Loucy (cell line): Measurements from ENCODE around the gene STRIP2.

Experiments
- H2AFZ ChIP-seq: fragments of 200-600 bp; sonication (generic); 2 replicates; pipeline ENCODE4 v1.6.0; 2016; ENCODE audit warnings: antibody characterized with exemption, mild to moderate bottlenecking, low read length, moderate library complexity
- H3F3A ChIP-seq: fragments of 200-600 bp; 2 replicates; pipeline ENCODE4 v1.6.0; 2016; ENCODE audit warnings: antibody characterized with exemption, low read depth, mild to moderate bottlenecking
- H3K27me3 ChIP-seq: fragments of 200-600 bp; sonication (generic); 2 replicates; pipeline ENCODE4 v1.6.1; 2014; ENCODE audit warnings: low read length, mild to moderate bottlenecking; ENCODE audit not compliant: insufficient read depth, poor library complexity, severe bottlenecking
- H3K36me3 ChIP-seq: fragments of 200-600 bp; sonication (generic); 2 replicates; pipeline ENCODE4 v1.6.1; 2016; ENCODE audit warnings: low read length; ENCODE audit not compliant: insufficient read depth
- H3K4me1 ChIP-seq: fragments of 200-600 bp; sonication (generic); 2 replicates; pipeline ENCODE4 v1.5.1; 2014; ENCODE audit warnings: low read length, mild to moderate bottlenecking; ENCODE audit not compliant: insufficient read depth, poor library complexity, severe bottlenecking
- H3K4me2 ChIP-seq: fragments of 200-600 bp; sonication (generic); 2 replicates; pipeline ENCODE4 v1.6.0; 2014; ENCODE audit warnings: antibody characterized with exemption, low read length, low read depth, mild to moderate bottlenecking; ENCODE audit not compliant: poor library complexity, severe bottlenecking
- H3K4me3 ChIP-seq: fragments of 200-600 bp; sonication (generic); 2 replicates; pipeline ENCODE4 v1.5.1; 2014; ENCODE audit warnings: low read length, mild to moderate bottlenecking, mixed read lengths; ENCODE audit not compliant: poor library complexity, severe bottlenecking
- H3K79me2 ChIP-seq: fragments of 200-600 bp; sonication (generic); 2 replicates; pipeline ENCODE4 v1.6.1; 2014; ENCODE audit warnings: low read length; ENCODE audit not compliant: insufficient read depth
- H3K9ac ChIP-seq: fragments of 200-600 bp; sonication (generic); 2 replicates; pipeline ENCODE4 v1.6.0; 2014; ENCODE audit warnings: mild to moderate bottlenecking, low read depth, low read length, moderate library complexity; ENCODE audit not compliant: poor library complexity, severe bottlenecking
- H3K9me2 ChIP-seq: fragments of 200-600 bp; sonication (generic); replicated peaks from 2 replicates; pipeline ENCODE4 v1.6.1; 2016; ENCODE audit warnings: low read depth, low read length, mixed read lengths
- H3K9me3 ChIP-seq: fragments of 200-600 bp; sonication (generic); 2 replicates; pipeline ENCODE4 v1.6.1; 2014; ENCODE audit warnings: mild to moderate bottlenecking, antibody characterized with exemption, low read length, low read depth; ENCODE audit not compliant: insufficient read depth
- H4K20me1 ChIP-seq: fragments of 200-600 bp; sonication (generic); 2 replicates; pipeline ENCODE4 v1.6.0; 2014; ENCODE audit warnings: antibody characterized with exemption, low read length, mild to moderate bottlenecking; ENCODE audit not compliant: insufficient read depth, poor library complexity, severe bottlenecking
- EZH2phosphoT487 ChIP-seq: fragments of 200-600 bp; IDR thresholded peaks from 2 replicates; pipeline ENCODE4 v1.6.1; 2018; ENCODE audit warnings: antibody characterized with exemption, mild to moderate bottlenecking, moderate library complexity, borderline replicate concordance
- TF ChIP-seq, protein P1 (sequence below): fragments of 200-600 bp; sonication (generic); conservative IDR thresholded peaks from 2 replicates; pipeline ENCODE4 v1.5.1; 2014; ENCODE audit warnings: mild to moderate bottlenecking, antibody characterized with exemption, low read length

Gene STRIP2

GRCh38 chr7:129454249-129454551 lies 20.0 kb downstream of the STRIP2 start:
- Histone ChIP-seq H3K27me3 (no peaks in the 10 kb centered on the region), H3K4me1 (no peaks in the 10 kb centered on the region), H3F3A (no peaks in the 10 kb centered on the region), H2AFZ (no peak overlapping the region), H3K9me3 (no peaks in the 10 kb centered on the region), H3K9me2 (no peaks in the 10 kb centered on the region), H3K4me2 (no peak overlapping the region), H4K20me1 (no peaks in the 10 kb centered on the region), H3K36me3 (peaks cover 2% of the 10 kb centered on the region; the same call in 1 of the 2 replicates), H3K79me2 (no peaks in the 10 kb centered on the region), H3K9ac (no peak overlapping the region), H3K4me3 (no peak overlapping the region)
- no peak for TF ChIP-seq EZH2phosphoT487

- Histone ChIP-seq H3K36me3 (peaks cover 4% of the 10 kb centered on the region; the same call in 1 of the 2 replicates), H3K79me2 (no peaks in the 10 kb centered on the region)
- TF ChIP-seq, protein P1, sequence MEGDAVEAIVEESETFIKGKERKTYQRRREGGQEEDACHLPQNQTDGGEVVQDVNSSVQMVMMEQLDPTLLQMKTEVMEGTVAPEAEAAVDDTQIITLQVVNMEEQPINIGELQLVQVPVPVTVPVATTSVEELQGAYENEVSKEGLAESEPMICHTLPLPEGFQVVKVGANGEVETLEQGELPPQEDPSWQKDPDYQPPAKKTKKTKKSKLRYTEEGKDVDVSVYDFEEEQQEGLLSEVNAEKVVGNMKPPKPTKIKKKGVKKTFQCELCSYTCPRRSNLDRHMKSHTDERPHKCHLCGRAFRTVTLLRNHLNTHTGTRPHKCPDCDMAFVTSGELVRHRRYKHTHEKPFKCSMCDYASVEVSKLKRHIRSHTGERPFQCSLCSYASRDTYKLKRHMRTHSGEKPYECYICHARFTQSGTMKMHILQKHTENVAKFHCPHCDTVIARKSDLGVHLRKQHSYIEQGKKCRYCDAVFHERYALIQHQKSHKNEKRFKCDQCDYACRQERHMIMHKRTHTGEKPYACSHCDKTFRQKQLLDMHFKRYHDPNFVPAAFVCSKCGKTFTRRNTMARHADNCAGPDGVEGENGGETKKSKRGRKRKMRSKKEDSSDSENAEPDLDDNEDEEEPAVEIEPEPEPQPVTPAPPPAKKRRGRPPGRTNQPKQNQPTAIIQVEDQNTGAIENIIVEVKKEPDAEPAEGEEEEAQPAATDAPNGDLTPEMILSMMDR: no peak
- TF ChIP-seq EZH2phosphoT487: no peak
These were observed 22.2 kb downstream of the STRIP2 start for GRCh38 chr7:129456421-129456820.

GRCh38 chr7:129457101-129457500 lies 22.9 kb downstream of the STRIP2 start:
- H2AFZ ChIP-seq: no peak overlapping the region
- H3K79me2 ChIP-seq: no peaks in the 10 kb centered on the region
- H3K27me3 ChIP-seq: no peaks in the 10 kb centered on the region
- H3K4me3 ChIP-seq: no peak overlapping the region
- no peaks in the 10 kb centered on the region for H4K20me1 ChIP-seq
- H3K9me2 ChIP-seq: no peaks in the 10 kb centered on the region
- no peaks in the 10 kb centered on the region for H3K4me1 ChIP-seq
- no peaks in the 10 kb centered on the region for H3K9me3 ChIP-seq
- no peaks in the 10 kb centered on the region for H3F3A ChIP-seq
- no peak for TF ChIP-seq EZH2phosphoT487
- TF ChIP-seq, protein P1: no peak
- no peak overlapping the region for H3K9ac ChIP-seq
- H3K36me3 ChIP-seq: peaks cover 4% of the 10 kb centered on the region; the same call in 1 of the 2 replicates
- no peak overlapping the region for H3K4me2 ChIP-seq

More at GRCh38 chr7:129456421-129456820, 22.2 kb downstream of the STRIP2 start:
- Histone ChIP-seq H3K4me2 (no peak overlapping the region), H3K9ac (no peak overlapping the region), H3K4me1 (no peaks in the 10 kb centered on the region), H3K4me3 (no peak overlapping the region), H2AFZ (no peak overlapping the region), H3K9me2 (no peaks in the 10 kb centered on the region), H4K20me1 (no peaks in the 10 kb centered on the region), H3K27me3 (no peaks in the 10 kb centered on the region), H3K9me3 (no peaks in the 10 kb centered on the region), H3F3A (no peaks in the 10 kb centered on the region)

DNA sequence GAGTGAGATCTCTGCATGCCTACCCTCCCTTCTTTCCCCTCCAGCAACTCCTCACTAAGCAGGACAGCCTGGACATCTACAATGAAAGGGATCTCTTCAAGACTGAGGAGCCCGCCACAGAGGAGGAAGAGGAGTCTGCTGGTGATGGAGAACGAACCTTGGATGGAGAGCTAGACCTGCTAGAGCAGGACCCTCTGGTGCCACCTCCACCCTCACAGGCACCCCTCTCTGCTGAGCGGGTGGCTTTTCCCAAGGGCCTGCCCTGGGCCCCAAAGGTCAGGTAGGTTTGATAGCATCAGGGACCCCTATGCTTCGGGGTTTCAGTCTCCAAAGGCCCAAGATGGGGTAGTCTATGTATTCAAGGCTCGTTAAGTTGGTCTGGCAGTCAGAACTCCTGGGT lies 23.9 kb downstream of the STRIP2 start:
- Histone ChIP-seq H2AFZ (no peak overlapping the region), H3K9me3 (no peaks in the 10 kb centered on the region), H3K4me1 (no peaks in the 10 kb centered on the region), H3K79me2 (no peaks in the 10 kb centered on the region), H3K9ac (no peak overlapping the region), H3F3A (no peaks in the 10 kb centered on the region), H3K27me3 (no peaks in the 10 kb centered on the region), H3K4me3 (no peak overlapping the region), H3K4me2 (no peak overlapping the region), H3K36me3 (peaks cover 4% of the 10 kb centered on the region; the same call in 1 of the 2 replicates), H3K9me2 (no peaks in the 10 kb centered on the region), H4K20me1 (no peaks in the 10 kb centered on the region)
- TF ChIP-seq EZH2phosphoT487: no peak
- TF ChIP-seq, protein P1: no peak
